K562 (cell line): ENCODE results near the gene RCBTB1. TPM values are rescaled to one million over a fixed set of nuclear protein-coding genes. Genes with fewer than 3 reads are reported as not detected.
A peak's percentile ranks its signal among the peaks of the same experiment; 100 is the strongest.

Experiments used
- ATAC-seq: fragments of 200-7000 bp; cut with Tn5 transposase; 3 replicates; pipeline ENCODE4 v1.9.1; 2020; ENCODE audit warnings: moderate library complexity
- BruUV-seq: library from RNA; stranded (reverse); fragments of 400-500 nt; replicated peaks from 2 replicates; lab custom pipeline; 2021; lab: Mats Ljungman, UMichigan
- CTCF ChIA-PET: fragments of 300-600 bp; formaldehyde crosslinking; extraction: SDS; loops from one replicate; lab custom pipeline; 2021; ENCODE audit warnings: low intra/inter-chr PET ratio; lab: Yijun Ruan, JAX
- POLR2A ChIA-PET: fragments of 300-600, 350-650 bp; sonication (Branson Sonifier 250); formaldehyde crosslinking; extraction: SDS; loops from one replicate; lab custom pipeline; 2021; ENCODE audit warnings: antibody characterized with exemption, inconsistent platforms; lab: Yijun Ruan, JAX
- DNase-seq, 4 experiments: peaks; one replicate each; pipeline versions ENCODE4 v3.0.0 to v3.0.0-alpha.2; 2011 to 2018; ENCODE audit warnings: low spot score in 3 of 4, mixed read lengths in 3 of 4; ENCODE audit errors: extremely low read depth in 1 of 4
- FAIRE-seq: peaks from 2 replicates; lab custom pipeline; 2011; peaks lifted over from hg19 to GRCh38; lab: Jason Lieb, UNC
- H2AFZ ChIP-seq: 2 replicates; pipeline ENCODE4 v1.6.0; 2011; ENCODE audit warnings: low read depth, low read length, control low read depth, inconsistent platforms
- H3K27ac ChIP-seq: fragments of 200-600 bp; 3 replicates; pipeline ENCODE4 v1.8.0; 2011; ENCODE audit warnings: low read depth, mild to moderate bottlenecking, control low read depth, inconsistent platforms, low read length, moderate library complexity, mixed read lengths; ENCODE audit errors: extremely low read depth
- H3K27me3 ChIP-seq, 2 experiments: fragments of 300-600 bp in 1 of 2; 2 replicates in 1 of 2; 3 replicates in 1 of 2; pipeline versions ENCODE4 v1.6.0 to v1.8.0; 2011; ENCODE audit warnings: inconsistent platforms in 2 of 2, low read length in 2 of 2, mild to moderate bottlenecking in 1 of 2, mixed read lengths in 1 of 2, moderate library complexity in 1 of 2; ENCODE audit not compliant: control insufficient read depth in 2 of 2, insufficient read depth in 2 of 2
- H3K36me3 ChIP-seq: fragments of 300-600 bp; 3 replicates; pipeline ENCODE4 v1.8.0; 2011; ENCODE audit warnings: mild to moderate bottlenecking, low read length, inconsistent platforms; ENCODE audit not compliant: control insufficient read depth, insufficient read depth
- H3K4me1 ChIP-seq, 2 experiments: fragments of 200-600 bp in 1 of 2; replicated peaks in 1 of 2; 2 replicates in 1 of 2; 3 replicates in 1 of 2; pipeline versions ENCODE4 v1.5.1 to v1.8.0; 2011; ENCODE audit warnings: inconsistent platforms in 2 of 2, low read length in 2 of 2, mild to moderate bottlenecking in 1 of 2, mixed read lengths in 1 of 2, moderate library complexity in 1 of 2; ENCODE audit not compliant: control insufficient read depth in 2 of 2, insufficient read depth in 2 of 2
- H3K4me2 ChIP-seq: 2 replicates; pipeline ENCODE4 v1.6.1; 2011; ENCODE audit warnings: low read length, control low read depth, inconsistent platforms, mixed read lengths; ENCODE audit not compliant: insufficient read depth
- H3K4me3 ChIP-seq: fragments of 200-600 bp; sonication (generic), shearing (Covaris generic); 2 replicates; pipeline ENCODE4 v1.5.1; 2016; ENCODE audit warnings: control low read depth, inconsistent platforms
- H3K79me2 ChIP-seq: fragments of 200-600 bp; 3 replicates; pipeline ENCODE4 v1.8.0; 2011; ENCODE audit warnings: low read length, inconsistent platforms; ENCODE audit not compliant: control insufficient read depth, insufficient read depth
- H3K9ac ChIP-seq, 2 experiments: 2 replicates each; pipeline versions ENCODE4 v1.6.0 to v1.6.1; 2011; ENCODE audit warnings: low read depth in 2 of 2, low read length in 2 of 2, control low read depth in 1 of 2, inconsistent platforms in 1 of 2, mild to moderate bottlenecking in 1 of 2, mixed read lengths in 1 of 2; ENCODE audit not compliant: insufficient read depth in 1 of 2
- H3K9me1 ChIP-seq: one replicate; pipeline ENCODE4 v1.6.0; 2011; ENCODE audit warnings: inconsistent platforms, mild to moderate bottlenecking, low read length, moderate library complexity; ENCODE audit not compliant: control insufficient read depth, insufficient read depth
- H3K9me3 ChIP-seq: replicated peaks from 2 replicates; pipeline ENCODE4 v1.5.1; 2011; ENCODE audit warnings: low read depth, low read length, inconsistent platforms; ENCODE audit not compliant: control insufficient read depth, insufficient read depth
- H4K20me1 ChIP-seq: replicated peaks from 2 replicates; pipeline ENCODE4 v1.6.1; 2011; ENCODE audit warnings: low read length, inconsistent platforms, mixed read lengths; ENCODE audit not compliant: control insufficient read depth, insufficient read depth
- CBFA2T3 ChIP-seq: fragments of 450-650 bp; IDR thresholded peaks from 2 replicates; pipeline ENCODE4 v1.6.1; 2017
- CREBBP ChIP-seq: IDR thresholded peaks from one replicate; pipeline ENCODE4 v1.6.1; 2012; ENCODE audit warnings: low read depth, mild to moderate bottlenecking, control low read depth, inconsistent platforms, low read length
- RCOR1 ChIP-seq, 2 experiments: IDR thresholded peaks; 2 replicates each; pipeline ENCODE4 v1.6.1; 2012; ENCODE audit warnings: low read depth in 2 of 2, low read length in 2 of 2, borderline replicate concordance in 1 of 2, improper control_type of control experiment in 1 of 2
- SLC30A9 ChIP-seq: fragments of 250-450 bp; sonication (Bioruptor Pico); IDR thresholded peaks from 2 replicates; pipeline ENCODE4 v1.8.0; 2022; ENCODE audit warnings: mild to moderate bottlenecking, moderate library complexity
- SP1 ChIP-seq: sonication (generic); formaldehyde crosslinking; IDR thresholded peaks from 2 replicates; pipeline ENCODE4 v1.8.1; 2022; ENCODE audit warnings: mild to moderate bottlenecking, missing genetic modification reagents
- TCF3 ChIP-seq: sonication (generic); formaldehyde crosslinking; IDR thresholded peaks from 2 replicates; pipeline ENCODE4 v1.4.0; 2020; ENCODE audit warnings: mild to moderate bottlenecking, missing genetic modification reagents
- WGBS: fragments of 100-300 bp; shearing (Covaris generic); methylation state at CpG from one replicate; pipeline ENCODE4 v1.1.6; 2016; ENCODE audit warnings: low coverage, mixed read lengths; ENCODE audit not compliant: insufficient coverage; ENCODE audit errors: missing lambda C conversion rate; 5-methylcytosine and 5-hydroxymethylcytosine counted together
- in situ Hi-C: fragments of 300-500 bp; cut with MboI; formaldehyde crosslinking; loops from 4 replicates; pipeline ENCODE4 v1.15.0; 2018; ENCODE audit warnings: inconsistent platforms, mixed read lengths
- intact Hi-C: fragments of 100-400 bp; cut with micrococcal nuclease; formaldehyde crosslinking; loops from 2 replicates; pipeline ENCODE4 v1.14.2; 2022
- polyA plus RNA-seq, 8 experiments: library from polyadenylated mRNA; depleted of rRNA in 4 of 8; stranded (reverse) in 5 of 8; unstranded in 3 of 8; fragments of >200 nt; fragmentation: Nextera tagmentation in 2 of 8; fragmentation: Illumina TruSeq in 1 of 8; extraction: Ambion mirVana in 2 of 8; extraction: Trizol in 1 of 8; gene quantifications; 2 replicates each; pipeline versions ENCODE4 v1.2.1 to v1.2.3, GENCODE V29; 2011 to 2014; ENCODE audit warnings: inconsistent platforms in 1 of 8, missing spikeins in 1 of 8
- total RNA-seq, 7 experiments: library from RNA; depleted of rRNA in 6 of 7; stranded (reverse); fragments of >200 nt in 6 of 7; fragmentation: Illumina TruSeq in 2 of 7; extraction: Trizol in 2 of 7; gene quantifications; 2 replicates each; pipeline versions ENCODE4 v1.2.1 to v1.2.3, GENCODE V29; 2011 to 2021; ENCODE audit warnings: low replicate concordance in 1 of 7
- TF ChIP-seq, protein P1 (sequence below), 2 experiments: fragments of 450-650 bp in 1 of 2; sonication (generic) in 1 of 2; formaldehyde crosslinking in 1 of 2; IDR thresholded peaks in 1 of 2; conservative IDR thresholded peaks in 1 of 2; 2 replicates each; pipeline versions ENCODE4 v1.6.1 to v1.8.1; 2016 to 2023; ENCODE audit warnings: mild to moderate bottlenecking in 2 of 2, moderate library complexity in 2 of 2, inconsistent platforms in 1 of 2, missing genetic modification reagents in 1 of 2

The RCBTB1 gene
- total and polyA plus RNA-seq, 9 of the 15 experiments (the other 6 are each of a cell fraction or from before 2014, with no cell fraction given) = 4.0 to 11.3 (median 8.4) TPM

DNA sequence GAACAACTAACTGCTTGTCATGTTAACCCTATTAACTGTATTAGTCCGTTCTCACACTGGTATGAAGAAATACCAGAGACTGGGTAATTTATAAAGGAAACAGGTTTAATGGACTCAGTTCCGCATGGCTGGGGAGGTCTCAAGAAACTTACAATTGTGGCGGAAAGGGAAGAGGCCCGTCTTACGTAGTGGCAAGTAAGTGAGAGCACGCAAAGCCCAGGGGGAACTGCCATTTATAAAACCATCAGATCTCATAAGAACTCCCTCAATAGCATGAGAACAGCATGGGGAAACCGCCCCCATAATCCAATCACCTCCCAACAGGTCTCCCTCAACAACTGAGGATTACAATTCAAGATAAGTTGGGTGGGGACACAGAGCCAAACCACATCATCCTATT is 54.9 kb downstream of the RCBTB1 start:
- FAIRE-seq = no peak
- Histone ChIP-seq H3K4me1 (peaks cover 0 to 3% of the 10 kb centered on the region in 2 experiments; a peak in 2 of 5 replicates), H3K36me3 (peaks cover 9% of the 10 kb centered on the region; the same call in 1 of the 3 replicates), H3K4me2 (no peak overlapping the region), H3K9me1 (no peaks in the 10 kb centered on the region), H3K9ac (no peak overlapping the region), H3K27me3 (no peaks in the 10 kb centered on the region), H3K79me2 (no peaks in the 10 kb centered on the region), H3K9me3 (no peaks in the 10 kb centered on the region), H2AFZ (no peak overlapping the region), H3K4me3 (no peak overlapping the region), H4K20me1 (no peaks in the 10 kb centered on the region), H3K27ac (no peak overlapping the region)
- no TSS peak for BruUV-seq
- POLR2A ChIA-PET = interaction anchor here (0.7 to 1.0 kb wide), 2 partner anchors 18 to 208 kb away, joined by 4 to 5 read pairs; no protein-coding TSS in a partner anchor
- in situ Hi-C loops = no loop called here
- CTCF ChIA-PET = no interaction called here
- TF ChIP-seq CBFA2T3 (peak; percentile 28), SLC30A9 (CRISPR knock-in tag) (no peak), CREBBP (no peak), TCF3 (CRISPR knock-in tag) (0 out of 2 replicates have a peak, but pooled peaks have one; percentile 20), RCOR1 (IDR thresholded peaks at IDR 0.05; ENCODE audit: borderline replicate concordance in 1 of 2, low read depth in 2 of 2, low read length in 2 of 2) (no peak), SP1 (CRISPR knock-in tag) (no peak)
- TF ChIP-seq, protein P1, sequence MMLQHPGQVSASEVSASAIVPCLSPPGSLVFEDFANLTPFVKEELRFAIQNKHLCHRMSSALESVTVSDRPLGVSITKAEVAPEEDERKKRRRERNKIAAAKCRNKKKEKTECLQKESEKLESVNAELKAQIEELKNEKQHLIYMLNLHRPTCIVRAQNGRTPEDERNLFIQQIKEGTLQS (IDR thresholded peaks at IDR 0.05) = no peak
- TF ChIP-seq, protein P1 (CRISPR knock-in tag; conservative IDR thresholded peaks at IDR 0.05) = no peak
- ATAC-seq = no peak
- DNase-seq = peak in 1 of 4 experiments; percentile 10
- intact Hi-C loops = no loop called here
- WGBS = 55% methylated on average over 7 of the region's 7 CpGs
